Nephron (organoid): ENCODE results near the gene PLAGL2.

Experiments
- H3K27ac Mint-ChIP-seq, 3 experiments: 2 replicates each; pipeline ENCODE4 v1.8.0; 2020; ENCODE audit warnings: mixed read lengths in 3 of 3, mild to moderate bottlenecking in 2 of 3, moderate library complexity in 1 of 3
- H3K27me3 Mint-ChIP-seq: 2 replicates; pipeline ENCODE4 v1.8.0; 2021; ENCODE audit warnings: low read depth, mild to moderate bottlenecking, moderate library complexity, mixed read lengths
- H3K36me3 Mint-ChIP-seq: 2 replicates; pipeline ENCODE4 v1.8.0; 2020; ENCODE audit warnings: low read depth, mixed read lengths
- H3K4me1 Mint-ChIP-seq: 2 replicates; pipeline ENCODE4 v1.8.0; 2020; ENCODE audit warnings: mixed read lengths
- H3K4me3 Mint-ChIP-seq, 3 experiments: 2 replicates each; pipeline ENCODE4 v1.8.0; 2020; ENCODE audit warnings: mild to moderate bottlenecking in 3 of 3, mixed read lengths in 3 of 3, moderate library complexity in 2 of 3
- H3K9me3 Mint-ChIP-seq: 2 replicates; pipeline ENCODE4 v1.8.0; 2020; ENCODE audit warnings: mixed read lengths
- CTCF ChIP-seq, 3 experiments: fragments of 200-600 bp; sonication (generic); IDR thresholded peaks; one replicate each; pipeline ENCODE4 v1.5.0; 2021; ENCODE audit warnings: antibody characterized with exemption in 3 of 3; ENCODE audit not compliant: unreplicated experiment in 3 of 3

PLAGL2 gene

GRCh38 chr20:32233286-32233685, 25.7 kb upstream of the PLAGL2 start:
- Mint-ChIP-seq H3K36me3 (peaks cover 65% of the 10 kb centered on the region), H3K4me3 (no peak overlapping the region), H3K27me3 (no peaks in the 10 kb centered on the region), H3K9me3 (no peaks in the 10 kb centered on the region), H3K27ac (no peak overlapping the region), H3K4me1 (peaks cover 6% of the 10 kb centered on the region)
- no peak for TF ChIP-seq CTCF (IDR thresholded peaks at IDR 0.05; ENCODE audit: unreplicated experiment in 3 of 3)

DNA sequence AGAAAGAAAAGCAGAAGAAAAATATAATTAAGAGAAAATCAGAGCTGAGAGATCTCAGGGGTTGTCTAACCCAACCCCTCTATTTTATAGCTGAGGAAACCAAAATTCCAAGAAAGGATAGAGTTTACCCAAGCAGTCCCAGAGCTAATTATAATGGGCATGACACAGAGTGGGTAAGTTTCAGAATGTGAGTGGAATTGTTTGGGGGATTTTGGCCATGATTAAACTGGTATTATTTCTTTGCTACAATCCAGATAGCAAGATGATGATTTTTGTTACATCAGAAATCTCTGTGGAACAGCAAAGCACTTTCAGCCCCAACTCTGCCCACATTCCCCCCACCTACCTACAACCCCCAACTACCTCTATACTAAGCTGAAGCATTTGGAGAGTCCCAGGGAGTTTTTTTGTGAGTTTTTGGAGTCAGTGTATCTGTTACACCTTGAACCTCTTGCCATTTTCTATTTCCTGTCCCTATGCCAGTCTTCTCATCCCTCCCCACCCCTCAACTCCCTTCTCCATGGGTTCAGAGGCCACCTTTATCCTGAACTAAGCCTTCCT, 24.9 kb upstream of the PLAGL2 start:
- peaks cover 6% of the 10 kb centered on the region for H3K4me1 Mint-ChIP-seq
- peak overlapping the region; percentile 84 to 97 (median 93) for H3K27ac Mint-ChIP-seq
- H3K4me3 Mint-ChIP-seq: no peak overlapping the region
- H3K27me3 Mint-ChIP-seq: no peaks in the 10 kb centered on the region
- peaks cover 72% of the 10 kb centered on the region for H3K36me3 Mint-ChIP-seq
- no peaks in the 10 kb centered on the region for H3K9me3 Mint-ChIP-seq
- no peak for TF ChIP-seq CTCF (IDR thresholded peaks at IDR 0.05; ENCODE audit: unreplicated experiment in 3 of 3)

DNA sequence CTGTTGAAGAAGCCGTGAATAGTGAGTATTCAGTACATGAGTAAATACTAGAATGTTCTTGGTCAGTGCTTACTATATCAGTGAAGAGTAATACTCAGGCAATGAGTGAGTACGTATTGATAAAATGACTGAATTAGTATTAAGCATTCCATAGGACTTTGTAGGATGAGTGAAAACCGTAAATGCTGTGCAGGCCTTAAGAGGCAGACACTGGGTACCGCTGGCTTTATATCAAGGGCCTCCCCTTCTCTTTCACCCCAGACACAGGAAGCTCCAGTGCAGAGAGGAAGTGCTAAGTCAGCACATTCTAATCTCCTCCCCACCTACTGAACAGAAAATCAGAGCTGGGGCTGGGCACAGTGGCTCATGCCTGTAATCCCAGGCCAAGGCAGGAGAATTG, 24.3 kb upstream of the PLAGL2 start:
- Mint-ChIP-seq H3K4me1 (peaks cover 6% of the 10 kb centered on the region), H3K27me3 (no peaks in the 10 kb centered on the region), H3K9me3 (no peaks in the 10 kb centered on the region), H3K4me3 (no peak overlapping the region), H3K27ac (peak overlapping the region; percentile 84 to 97 (median 93)), H3K36me3 (peaks cover 70% of the 10 kb centered on the region)
- no peak for TF ChIP-seq CTCF (IDR thresholded peaks at IDR 0.05; ENCODE audit: unreplicated experiment in 3 of 3)

DNA sequence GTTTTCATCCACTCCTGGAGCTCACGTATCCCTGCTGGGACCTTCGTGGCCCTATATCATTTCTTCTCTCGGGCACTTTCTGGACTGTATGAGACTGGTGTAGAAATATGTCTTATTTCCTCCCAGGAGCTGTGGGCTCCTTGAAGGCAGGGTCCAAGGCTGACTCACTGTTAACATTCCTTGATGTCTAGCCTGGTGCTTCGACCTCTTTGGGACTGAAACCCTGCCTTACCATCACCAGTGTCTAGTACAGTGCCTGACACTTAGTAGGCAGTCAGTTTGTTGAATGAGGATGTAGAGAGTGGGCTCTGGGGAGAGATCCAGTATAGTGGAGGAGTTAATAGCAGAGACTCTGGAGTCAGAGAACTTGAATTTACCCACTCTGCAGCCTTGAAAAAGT, 23.7 kb upstream of the PLAGL2 start:
- Mint-ChIP-seq H3K27ac (peak overlapping the region; percentile 84 to 97 (median 93)), H3K27me3 (no peaks in the 10 kb centered on the region), H3K9me3 (no peaks in the 10 kb centered on the region), H3K4me3 (no peak overlapping the region), H3K36me3 (peaks cover 69% of the 10 kb centered on the region), H3K4me1 (peaks cover 6% of the 10 kb centered on the region)
- no peak for TF ChIP-seq CTCF (IDR thresholded peaks at IDR 0.05; ENCODE audit: unreplicated experiment in 3 of 3)

DNA sequence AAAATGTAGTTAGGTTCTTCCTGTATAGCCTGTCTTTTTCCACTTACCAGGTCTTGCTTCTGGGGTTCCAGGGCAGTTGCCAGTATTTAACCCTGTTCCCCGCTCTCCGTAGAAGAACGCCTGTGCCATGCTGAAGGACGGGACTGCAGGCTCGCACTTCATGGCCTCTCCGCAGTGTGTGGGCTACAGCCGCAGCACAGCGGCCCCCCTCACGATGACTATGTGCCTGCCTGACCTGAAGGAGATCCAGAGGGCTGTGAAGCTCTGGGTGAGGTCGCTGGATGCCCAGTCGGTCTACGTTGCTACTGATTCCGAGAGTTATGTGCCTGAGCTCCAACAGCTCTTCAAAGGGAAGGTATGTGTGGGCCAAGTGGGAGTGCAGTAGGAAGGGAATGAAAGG, 23.2 kb upstream of the PLAGL2 start:
- H3K36me3 Mint-ChIP-seq: peaks cover 68% of the 10 kb centered on the region
- H3K4me3 Mint-ChIP-seq: no peak overlapping the region
- no peak for TF ChIP-seq CTCF (IDR thresholded peaks at IDR 0.05; ENCODE audit: unreplicated experiment in 3 of 3)
- H3K27ac Mint-ChIP-seq: peak overlapping the region in 1 of 3 experiments; percentile 93
- H3K27me3 Mint-ChIP-seq: no peaks in the 10 kb centered on the region
- peaks cover 6% of the 10 kb centered on the region for H3K4me1 Mint-ChIP-seq
- H3K9me3 Mint-ChIP-seq: no peaks in the 10 kb centered on the region

- H3K4me1 Mint-ChIP-seq: peaks cover 6% of the 10 kb centered on the region
Measured at GRCh38 chr20:32229251-32229747, 21.8 kb upstream of the PLAGL2 start.

More at GRCh38 chr20:32229251-32229747, 21.8 kb upstream of the PLAGL2 start:
- Mint-ChIP-seq H3K27ac (peak overlapping the region; percentile 5 to 60 (median 50)), H3K27me3 (no peaks in the 10 kb centered on the region), H3K4me3 (no peak overlapping the region), H3K36me3 (peaks cover 59% of the 10 kb centered on the region), H3K9me3 (no peaks in the 10 kb centered on the region)
- no peak for TF ChIP-seq CTCF (IDR thresholded peaks at IDR 0.05; ENCODE audit: unreplicated experiment in 3 of 3)
